SK-MEL-5 (cell line): ENCODE data around the gene PLEKHM2. TPM values are rescaled to one million over a fixed set of nuclear protein-coding genes. Genes with fewer than 3 reads are reported as not detected.

Experiments used
- DNase-seq: peaks from one replicate; pipeline ENCODE4 v3.0.0-alpha.2; 2016; ENCODE audit warnings: low read depth, low spot score
- in situ Hi-C: cut with HindIII; loops from 2 replicates; pipeline ENCODE4 v1.10.0; 2016; ENCODE audit warnings: low sequenced_read_pairs, high pct_unique_total_duplicates, low pct_unique_long_range_greater_than_20kb
- total RNA-seq: library from RNA; depleted of rRNA; stranded (reverse); fragments of >200 nt; shearing (Covaris generic); gene quantifications from 2 replicates; pipeline ENCODE4 v1.2.3, GENCODE V29; 2014

The PLEKHM2 gene
- total RNA-seq, 1 experiment from 2014 or later, result 37.6 TPM

- no peak for DNase-seq
- in situ Hi-C loops, result no loop called here
Observed at GRCh38 chr1:15669074-15669473, 15.0 kb upstream of the PLEKHM2 start.

- no peak for DNase-seq
- in situ Hi-C loops, result no loop called here
Observed at GRCh38 chr1:15669864-15670263, 14.3 kb upstream of the PLEKHM2 start.

- no peak for DNase-seq
- in situ Hi-C loops, result no loop called here
Observed at GRCh38 chr1:15671430-15671829, 12.7 kb upstream of the PLEKHM2 start.

GRCh38 chr1:15674386-15675159, 9.5 kb upstream of the PLEKHM2 start:
- no peak for DNase-seq
- in situ Hi-C loops, result no loop called here

- in situ Hi-C loops, result no loop called here
- DNase-seq, result no peak
Observed at GRCh38 chr1:15676010-15676409, 8.1 kb upstream of the PLEKHM2 start.

- in situ Hi-C loops, result no loop called here
Observed at GRCh38 chr1:15676688-15677661, 7.1 kb upstream of the PLEKHM2 start.

GRCh38 chr1:15678578-15678977, 5.5 kb upstream of the PLEKHM2 start:
- DNase-seq, result peak; percentile 36
- in situ Hi-C loops, result no loop called here

More at GRCh38 chr1:15676688-15677661, 7.1 kb upstream of the PLEKHM2 start:
- no peak for DNase-seq

- peak; percentile 48 for DNase-seq
Observed at GRCh38 chr1:15680131-15680530, 4.0 kb upstream of the PLEKHM2 start.

GRCh38 chr1:15680561-15681348, 3.4 kb upstream of the PLEKHM2 start:
- in situ Hi-C loops, result no loop called here
- DNase-seq, result peak; percentile 91

More at GRCh38 chr1:15680131-15680530, 4.0 kb upstream of the PLEKHM2 start:
- in situ Hi-C loops, result no loop called here

- in situ Hi-C loops, result no loop called here
- peak; percentile 68 for DNase-seq
Observed at GRCh38 chr1:15681349-15682292, 2.5 kb upstream of the PLEKHM2 start.

GRCh38 chr1:15682936-15683341, 1.2 kb upstream of the PLEKHM2 start:
- in situ Hi-C loops, result no loop called here
- DNase-seq, result no peak

- no peak for DNase-seq
- in situ Hi-C loops, result no loop called here
Observed at GRCh38 chr1:15683345-15684039, 628 bp upstream of the PLEKHM2 start.

GRCh38 chr1:15684468-15685291, 560 bp downstream of the PLEKHM2 start:
- in situ Hi-C loops, result no loop called here
- no peak for DNase-seq

GRCh38 chr1:15685820-15686219, 1.7 kb downstream of the PLEKHM2 start:
- in situ Hi-C loops, result no loop called here
- no peak for DNase-seq

- DNase-seq, result no peak
- in situ Hi-C loops, result no loop called here
Observed at GRCh38 chr1:15687446-15687845, 3.3 kb downstream of the PLEKHM2 start.
